RPMI7951 (cell line): ENCODE data around the gene LRRC10. TPM values are rescaled to one million over a fixed set of nuclear protein-coding genes. Genes with fewer than 3 reads are reported as not detected.
"Not testable (repeated sequence)": the region's sequence is repeated elsewhere in the genome, so short reads cannot be mapped to it uniquely, and the experiment has no call there.

ENCODE experiments used
- DNase-seq: peaks from one replicate; pipeline ENCODE4 v3.0.0-alpha.2; 2012; ENCODE audit warnings: low read depth
- total RNA-seq: library from RNA; depleted of rRNA; stranded (reverse); fragments of >200 nt; shearing (Covaris generic); gene quantifications from 2 replicates; pipeline ENCODE4 v1.2.3, GENCODE V29; 2014

The LRRC10 gene
- total RNA-seq, 1 experiment from 2014 or later: not detected

DNA sequence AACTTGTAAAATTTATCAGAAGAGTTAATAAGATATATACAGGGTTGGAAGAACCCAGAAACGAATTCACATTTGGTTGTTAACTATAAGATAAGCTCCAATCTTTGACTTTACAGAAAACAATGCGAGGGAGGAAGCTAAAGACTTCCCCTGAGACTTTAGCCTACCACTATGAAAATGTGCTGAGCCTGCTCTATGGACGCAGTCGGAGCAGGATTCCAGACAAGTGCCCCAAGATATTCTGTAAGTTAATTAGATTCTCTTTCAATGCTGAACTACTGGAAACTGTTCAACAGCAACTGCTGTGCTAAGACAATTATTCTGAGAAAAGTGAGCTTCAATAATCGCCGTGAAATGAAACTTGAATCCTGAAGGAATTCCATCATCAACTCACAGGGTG lies 8.3 kb upstream of the LRRC10 start:
- DNase-seq: no peak

DNA sequence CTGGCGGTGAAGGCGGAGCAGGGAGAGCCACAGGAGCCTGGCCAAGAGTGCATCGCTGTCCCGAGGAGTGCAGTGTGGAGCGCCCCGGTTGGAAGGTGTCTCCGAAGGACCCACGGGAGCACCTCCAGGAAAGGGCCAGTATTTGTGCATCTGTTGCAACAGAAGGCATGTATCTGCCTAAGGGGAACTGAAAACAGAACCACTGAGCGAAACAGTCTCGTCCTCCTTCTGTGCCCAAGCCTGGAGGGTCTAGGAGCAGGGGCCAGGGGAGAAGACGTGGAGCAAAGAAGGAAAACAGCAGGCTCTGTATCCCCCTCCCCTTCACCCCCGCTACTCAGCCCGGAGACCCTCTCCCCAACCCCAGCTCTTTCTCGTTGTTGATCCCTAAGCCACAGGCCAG lies 5.3 kb upstream of the LRRC10 start:
- DNase-seq: no peak

GRCh38 chr12:69613351-69613750 lies 2.6 kb upstream of the LRRC10 start:
- DNase-seq: no peak

- peak; percentile 3 for DNase-seq
These were observed 581 bp downstream of the LRRC10 start for GRCh38 chr12:69610126-69610525.

DNA sequence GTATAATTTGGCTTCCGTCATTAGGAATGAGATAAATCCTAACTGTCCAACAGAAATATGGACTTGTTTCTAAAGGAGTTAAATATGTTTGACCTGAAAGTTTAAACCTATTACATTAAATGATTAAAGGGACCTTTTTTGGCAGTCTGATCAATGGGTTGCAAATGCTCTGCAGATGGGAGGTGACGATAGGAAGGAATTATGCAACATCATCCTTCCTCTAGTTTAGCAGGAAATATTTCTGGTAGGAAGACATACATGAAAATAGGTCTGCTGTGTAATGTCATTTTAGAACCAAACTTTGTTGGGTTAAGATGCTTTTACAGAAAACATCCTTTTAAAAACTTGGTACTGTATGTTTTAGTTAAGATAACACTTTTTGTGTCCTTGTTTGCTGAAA lies 2.6 kb downstream of the LRRC10 start:
- DNase-seq: no peak

DNA sequence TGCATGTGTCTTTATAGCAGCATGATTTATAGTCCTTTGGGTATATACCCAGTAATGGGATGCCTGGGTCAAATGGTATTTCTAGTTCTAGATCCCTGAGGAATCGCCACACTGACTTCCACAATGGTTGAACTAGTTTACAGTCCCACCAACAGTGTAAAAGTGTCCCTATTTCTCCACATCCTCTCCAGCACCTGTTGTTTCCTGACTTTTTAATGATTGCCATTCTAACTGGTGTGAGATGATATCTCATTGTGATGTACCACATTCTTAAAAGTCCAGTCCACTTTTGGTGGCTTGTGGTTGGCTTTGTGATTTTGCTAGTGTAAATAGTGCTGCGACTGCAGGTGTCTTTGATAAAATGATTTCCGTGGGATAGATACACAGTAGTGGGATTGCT lies 6.4 kb downstream of the LRRC10 start:
- DNase-seq: not testable (repeated sequence)

DNA sequence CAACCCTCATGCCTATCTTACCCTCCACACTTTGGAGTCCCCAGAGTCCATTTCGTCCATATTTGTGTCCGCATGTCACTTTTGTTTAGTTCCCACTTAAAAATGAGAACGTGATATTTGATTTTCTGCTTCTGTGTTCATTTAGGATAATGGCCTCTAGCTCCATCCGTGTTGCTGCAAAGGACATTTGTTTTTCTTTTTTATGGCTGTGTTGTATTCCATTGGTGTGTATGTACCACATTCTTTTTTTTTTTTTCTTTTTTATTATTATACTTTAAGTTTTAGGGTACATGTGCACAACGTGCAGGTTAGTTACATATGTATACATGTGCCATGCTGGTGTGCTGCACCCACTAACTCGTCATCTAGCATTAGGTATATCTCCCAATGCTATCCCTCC lies 7.2 kb downstream of the LRRC10 start:
- DNase-seq: not testable (repeated sequence)

GRCh38 chr12:69602954-69603353 lies 7.8 kb downstream of the LRRC10 start:
- no peak for DNase-seq

DNA sequence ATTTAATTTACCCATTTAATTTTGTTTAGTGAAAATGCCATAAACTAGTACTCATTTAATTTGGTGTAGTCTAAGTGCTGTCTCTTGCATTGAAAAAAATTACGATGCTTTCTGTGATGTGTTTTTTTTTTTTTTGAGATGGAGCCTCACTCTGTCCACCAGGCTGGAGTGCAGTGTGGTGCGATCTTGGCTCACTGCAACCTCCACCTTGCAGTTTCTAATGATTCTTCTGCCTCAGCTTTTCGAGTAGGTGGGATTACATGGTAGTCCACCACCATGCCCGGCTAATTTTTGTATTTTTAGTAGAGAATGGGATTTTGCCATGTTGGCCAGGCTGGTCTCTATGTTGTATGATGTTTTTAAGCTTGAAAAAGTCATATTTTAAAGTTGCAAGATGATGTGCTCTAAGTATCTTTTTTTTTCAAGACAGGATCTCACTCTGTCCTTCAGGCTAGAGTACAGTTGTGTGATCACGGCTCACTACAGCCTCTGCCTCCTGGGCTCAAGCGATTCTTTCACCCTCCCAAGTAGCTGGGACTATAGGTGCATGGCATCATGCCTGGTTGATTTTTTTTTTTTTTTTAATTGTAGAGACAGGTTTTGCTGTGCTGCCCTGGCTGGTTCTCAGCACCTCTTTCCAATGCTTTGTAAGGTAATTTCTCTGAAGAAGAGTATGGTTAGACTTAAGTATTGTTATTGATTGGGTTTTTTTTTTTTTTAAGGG lies 8.6 kb downstream of the LRRC10 start:
- DNase-seq: no peak

- DNase-seq: no peak
These were observed 9.9 kb downstream of the LRRC10 start for GRCh38 chr12:69600804-69601203.

DNA sequence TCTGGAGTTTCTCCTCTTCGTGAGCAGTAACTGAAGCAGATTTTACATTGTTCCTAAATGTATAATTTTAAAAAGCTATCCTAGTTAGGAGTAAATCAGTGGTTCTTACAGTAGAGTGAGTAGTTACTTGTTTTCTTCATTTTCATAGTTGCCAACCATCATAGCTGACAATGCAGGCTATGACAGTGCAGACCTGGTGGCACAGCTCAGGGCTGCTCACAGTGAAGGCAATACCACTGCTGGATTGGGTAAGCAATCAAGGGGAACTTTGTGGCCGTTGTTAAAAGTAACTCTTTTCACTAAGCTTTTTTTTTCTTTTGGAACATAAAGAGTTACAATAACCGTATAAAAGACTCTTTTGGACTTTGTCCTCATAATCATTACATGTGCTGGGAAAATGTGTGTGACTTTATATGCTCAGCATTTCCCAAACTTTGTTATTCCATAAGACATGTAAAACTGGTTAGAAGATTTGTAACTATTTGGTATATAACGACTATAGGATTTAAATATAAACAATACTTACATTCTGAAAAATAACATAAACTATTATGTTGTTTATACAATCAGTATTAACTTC lies 12.4 kb downstream of the LRRC10 start:
- DNase-seq: no peak

- no peak for DNase-seq
These were observed 15.0 kb downstream of the LRRC10 start for GRCh38 chr12:69595689-69596088.

- no peak for DNase-seq
These were observed 21.6 kb downstream of the LRRC10 start for GRCh38 chr12:69589082-69589481.

- no peak for DNase-seq
These were observed 22.2 kb downstream of the LRRC10 start for GRCh38 chr12:69588527-69588926.

- peak; percentile 91 for DNase-seq
These were observed 25.3 kb downstream of the LRRC10 start, which contains the start of gene CCT2 for GRCh38 chr12:69585189-69586062. TSS of gene CCT2 (plus strand) at chr12:69585459. CDS start at chr12:69585522, 63 bp downstream.

GRCh38 chr12:69583203-69583602 lies 27.5 kb downstream of the LRRC10 start:
- DNase-seq: peak; percentile 8

GRCh38 chr12:69580074-69580473 lies 30.6 kb downstream of the LRRC10 start:
- DNase-seq: no peak

DNA sequence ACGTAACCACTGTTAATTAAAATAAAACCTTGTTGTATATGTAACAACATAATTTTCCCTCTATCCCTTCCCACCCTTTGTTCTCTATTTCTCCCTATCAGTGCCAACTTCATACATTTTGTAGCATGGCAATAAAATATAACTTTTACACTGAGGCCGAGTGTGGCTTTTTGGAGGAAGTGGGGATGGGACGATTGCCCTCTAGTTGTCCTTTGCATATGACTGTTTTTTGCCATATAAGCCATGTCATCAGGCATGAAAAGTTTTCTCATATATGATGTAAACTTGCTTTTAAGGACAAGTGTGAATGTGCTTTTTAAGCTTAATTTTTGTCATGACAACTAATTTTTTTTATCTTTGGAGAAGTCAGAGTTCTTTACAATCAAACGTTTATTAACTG lies 31.7 kb downstream of the LRRC10 start:
- DNase-seq: no peak

GRCh38 chr12:69578283-69578682 lies 32.4 kb downstream of the LRRC10 start:
- DNase-seq: no peak

- no peak for DNase-seq
These were observed 35.4 kb downstream of the LRRC10 start for GRCh38 chr12:69575346-69575745.

GRCh38 chr12:69570545-69571399 lies 39.9 kb downstream of the LRRC10 start:
- peak; percentile 56 for DNase-seq
